CD4-positive, CD25-positive, alpha-beta regulatory T cell (primary cell): ENCODE results near the gene USH1G. TPM values are rescaled to one million over a fixed set of nuclear protein-coding genes. Genes with fewer than 3 reads are reported as not detected.

Source experiments
- ATAC-seq, 2 donors: fragments of 150-1000 bp; cut with Tn5 transposase; one replicate each; pipeline ENCODE4 v1.10.0; 2021; ENCODE audit warnings: low read depth in 2 of 2, moderate number of reproducible peaks in 2 of 2, moderate library complexity in 1 of 2
- DNase-seq, 3 donors: peaks; one replicate each; pipeline versions ENCODE4 v3.0.0 to v3.0.0-alpha.2; 2012 to 2022; ENCODE audit warnings: mixed read lengths in 1 of 3
- H3K27ac ChIP-seq: one replicate; pipeline ENCODE4 v1.7.0; 2013; ENCODE audit warnings: mild to moderate bottlenecking, low read length; ENCODE audit not compliant: insufficient read depth, poor library complexity, severe bottlenecking
- H3K27me3 ChIP-seq: one replicate; pipeline ENCODE4 v1.7.0; 2013; ENCODE audit warnings: low read length; ENCODE audit not compliant: control insufficient read depth, insufficient read depth
- H3K36me3 ChIP-seq: one replicate; pipeline ENCODE4 v1.7.0; 2013; ENCODE audit warnings: mild to moderate bottlenecking, low read length, moderate library complexity; ENCODE audit not compliant: control insufficient read depth, insufficient read depth
- H3K4me1 ChIP-seq: 2 replicates; pipeline ENCODE4 v1.7.0; 2013; ENCODE audit warnings: mild to moderate bottlenecking, low read length; ENCODE audit not compliant: insufficient read depth, control insufficient read depth, poor library complexity, severe bottlenecking
- H3K4me3 ChIP-seq: one replicate; pipeline ENCODE4 v1.7.0; 2013; ENCODE audit warnings: low read depth, mild to moderate bottlenecking, low read length, moderate library complexity
- H3K9me3 ChIP-seq, 2 experiments: 1 replicate in 1 of 2; 2 replicates in 1 of 2; pipeline ENCODE4 v1.7.0; 2013; ENCODE audit warnings: low read length in 2 of 2, mild to moderate bottlenecking in 1 of 2, moderate library complexity in 1 of 2; ENCODE audit not compliant: control insufficient read depth in 2 of 2
- H3K27ac Mint-ChIP-seq, 3 donors: one replicate each; pipeline ENCODE4 v1.8.0; 2020 to 2022; ENCODE audit warnings: mild to moderate bottlenecking in 3 of 3, mixed read lengths in 3 of 3, moderate library complexity in 2 of 3
- H3K27me3 Mint-ChIP-seq: one replicate; pipeline ENCODE4 v1.8.0; 2022; ENCODE audit warnings: mild to moderate bottlenecking, mixed read lengths
- H3K36me3 Mint-ChIP-seq: one replicate; pipeline ENCODE4 v1.8.0; 2020; ENCODE audit warnings: mixed read lengths
- H3K4me1 Mint-ChIP-seq, 4 donors: one replicate each; pipeline ENCODE4 v1.8.0; 2020 to 2022; ENCODE audit warnings: mixed read lengths in 4 of 4, mild to moderate bottlenecking in 1 of 4
- H3K4me3 Mint-ChIP-seq, 4 donors: one replicate each; pipeline ENCODE4 v1.8.0; 2020 to 2022; ENCODE audit warnings: mild to moderate bottlenecking in 4 of 4, mixed read lengths in 4 of 4, moderate library complexity in 3 of 4
- H3K9me3 Mint-ChIP-seq, 7 donors: one replicate each; pipeline ENCODE4 v1.8.0; 2020 to 2022; ENCODE audit warnings: mixed read lengths in 7 of 7, mild to moderate bottlenecking in 3 of 7, moderate library complexity in 2 of 7
- polyA plus RNA-seq, 4 donors: library from polyadenylated mRNA; unstranded; fragments of 300-500 nt; fragmentation: Illumina TruSeq; gene quantifications; one replicate each; pipeline ENCODE4 v1.2.3, GENCODE V29; 2021
- total RNA-seq: library from RNA; stranded (reverse); gene quantifications from one replicate; pipeline ENCODE4 v1.2.3, GENCODE V29; 2022

Gene USH1G
- total and polyA plus RNA-seq, 5 donors from 2014 or later: not detected

GRCh38 chr17:74878658-74879057, 44.4 kb downstream of the USH1G start:
- no peak overlapping the region for H3K27ac ChIP-seq
- H3K9me3 Mint-ChIP-seq: no peaks in the 10 kb centered on the region
- no peak overlapping the region for H3K4me3 Mint-ChIP-seq
- no peaks in the 10 kb centered on the region for H3K27me3 ChIP-seq
- H3K9me3 ChIP-seq: no peaks in the 10 kb centered on the region
- no peak for ATAC-seq
- H3K4me3 ChIP-seq: no peak overlapping the region
- no peaks in the 10 kb centered on the region for H3K36me3 Mint-ChIP-seq
- H3K27me3 Mint-ChIP-seq: peaks cover 16% of the 10 kb centered on the region
- peaks cover 3 to 5% (median 4%) of the 10 kb centered on the region in 4 donors for H3K4me1 Mint-ChIP-seq
- DNase-seq: no peak
- peaks cover 3% of the 10 kb centered on the region for H3K4me1 ChIP-seq
- H3K36me3 ChIP-seq: no peaks in the 10 kb centered on the region
- no peak overlapping the region for H3K27ac Mint-ChIP-seq

GRCh38 chr17:74877592-74878548, 45.2 kb downstream of the USH1G start:
- Histone ChIP-seq H3K27ac (no peak overlapping the region), H3K9me3 (no peaks in the 10 kb centered on the region), H3K4me3 (no peak overlapping the region), H3K36me3 (no peaks in the 10 kb centered on the region), H3K27me3 (no peaks in the 10 kb centered on the region), H3K4me1 (peaks cover 7% of the 10 kb centered on the region)
- H3K27me3 Mint-ChIP-seq: peaks cover 18% of the 10 kb centered on the region
- no peak overlapping the region for H3K4me3 Mint-ChIP-seq
- ATAC-seq (no peak), DNase-seq (no peak)
- H3K9me3 Mint-ChIP-seq: no peaks in the 10 kb centered on the region
- peaks cover 3 to 11% (median 7%) of the 10 kb centered on the region in 4 donors for H3K4me1 Mint-ChIP-seq
- no peaks in the 10 kb centered on the region for H3K36me3 Mint-ChIP-seq
- no peak overlapping the region for H3K27ac Mint-ChIP-seq

DNA sequence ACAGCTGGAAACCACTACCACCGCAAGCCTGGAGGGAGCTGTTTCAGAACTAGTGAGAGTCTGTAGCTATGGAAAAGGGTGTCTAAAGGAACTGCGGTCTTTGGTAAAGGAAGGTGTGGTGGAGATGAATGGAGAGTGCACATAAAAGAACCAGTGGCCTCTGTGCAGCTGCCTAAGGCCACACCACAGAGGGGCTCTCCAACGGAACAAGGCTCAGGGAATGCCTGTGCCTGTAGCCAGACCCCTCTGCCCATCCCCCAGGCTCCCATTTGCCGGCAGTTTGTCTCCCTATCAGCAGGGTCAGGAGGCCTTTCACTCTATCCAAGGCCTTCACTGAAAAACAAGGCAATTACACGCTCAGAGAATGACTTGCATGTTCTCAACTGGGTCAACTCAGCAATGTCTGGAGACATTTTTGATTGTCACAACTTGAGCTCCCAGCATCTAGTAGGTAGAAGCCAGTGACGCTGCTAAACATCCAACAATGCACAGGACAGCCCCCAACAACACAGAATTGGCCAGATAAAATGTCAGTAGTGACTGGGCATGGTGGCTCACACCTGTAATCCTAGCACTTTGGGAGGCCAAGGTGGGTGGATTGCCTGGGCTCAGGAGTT, 47.0 kb downstream of the USH1G start:
- no peak overlapping the region for H3K4me3 ChIP-seq
- peaks cover 23% of the 10 kb centered on the region for H3K4me1 ChIP-seq
- H3K9me3 ChIP-seq: no peaks in the 10 kb centered on the region
- Mint-ChIP-seq H3K4me1 (peaks cover 4 to 25% (median 16%) of the 10 kb centered on the region in 4 donors), H3K27me3 (peaks cover 10% of the 10 kb centered on the region), H3K9me3 (no peaks in the 10 kb centered on the region), H3K27ac (no peak overlapping the region), H3K4me3 (peak overlapping the region in 1 of 4 donors; percentile 0), H3K36me3 (no peaks in the 10 kb centered on the region)
- ATAC-seq: no peak
- H3K36me3 ChIP-seq: no peaks in the 10 kb centered on the region
- DNase-seq: no peak
- H3K27ac ChIP-seq: no peak overlapping the region
- no peaks in the 10 kb centered on the region for H3K27me3 ChIP-seq

DNA sequence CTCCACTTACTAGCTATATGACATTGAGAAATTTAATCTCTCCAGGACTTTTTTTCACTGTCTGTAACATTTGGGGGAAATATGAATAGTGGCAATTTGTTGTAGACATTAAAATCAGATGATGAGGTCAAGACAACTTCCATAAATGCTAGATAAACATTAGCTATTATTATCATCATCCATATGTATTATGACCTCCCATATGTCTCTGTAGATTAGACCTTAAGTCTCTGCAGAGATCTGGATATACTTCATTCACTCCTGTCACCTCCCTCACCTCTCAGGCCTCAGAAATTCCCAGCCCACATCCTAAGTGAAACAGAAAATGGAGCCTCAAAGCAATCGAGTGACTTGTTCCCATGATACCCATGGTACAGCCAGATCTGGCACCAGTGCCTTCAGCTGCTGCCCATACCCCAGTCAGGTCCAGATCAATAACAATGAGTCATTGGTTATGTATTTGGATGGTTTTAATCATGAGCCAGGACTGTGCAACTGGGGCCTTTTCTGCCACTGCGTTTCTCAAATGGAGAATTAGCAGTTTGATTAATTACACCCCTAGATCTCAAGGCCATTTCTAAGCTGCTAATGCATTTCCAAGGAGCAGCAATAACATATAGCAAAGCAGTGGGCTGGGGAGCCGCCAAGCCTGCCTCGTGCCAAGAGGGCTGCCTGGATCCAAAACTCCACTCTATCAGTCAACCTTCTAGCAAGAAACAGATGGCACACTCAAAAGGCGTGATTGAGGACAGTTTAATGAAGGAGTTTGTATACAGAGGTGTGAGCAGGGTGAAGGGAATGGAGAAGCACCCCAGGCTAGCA, 47.7 kb downstream of the USH1G start:
- no peak for ATAC-seq
- no peak overlapping the region for H3K27ac ChIP-seq
- Mint-ChIP-seq H3K4me1 (peaks cover 4 to 26% (median 16%) of the 10 kb centered on the region in 4 donors), H3K9me3 (no peaks in the 10 kb centered on the region), H3K27ac (peak overlapping the region in 1 of 3 donors; percentile 71), H3K27me3 (peaks cover 10% of the 10 kb centered on the region), H3K36me3 (no peaks in the 10 kb centered on the region), H3K4me3 (peak overlapping the region in 2 of 4 donors; percentile 0 to 77)
- H3K27me3 ChIP-seq: no peaks in the 10 kb centered on the region
- H3K36me3 ChIP-seq: no peaks in the 10 kb centered on the region
- no peak overlapping the region for H3K4me3 ChIP-seq
- DNase-seq: no peak
- peaks cover 24% of the 10 kb centered on the region for H3K4me1 ChIP-seq
- no peaks in the 10 kb centered on the region for H3K9me3 ChIP-seq

DNA sequence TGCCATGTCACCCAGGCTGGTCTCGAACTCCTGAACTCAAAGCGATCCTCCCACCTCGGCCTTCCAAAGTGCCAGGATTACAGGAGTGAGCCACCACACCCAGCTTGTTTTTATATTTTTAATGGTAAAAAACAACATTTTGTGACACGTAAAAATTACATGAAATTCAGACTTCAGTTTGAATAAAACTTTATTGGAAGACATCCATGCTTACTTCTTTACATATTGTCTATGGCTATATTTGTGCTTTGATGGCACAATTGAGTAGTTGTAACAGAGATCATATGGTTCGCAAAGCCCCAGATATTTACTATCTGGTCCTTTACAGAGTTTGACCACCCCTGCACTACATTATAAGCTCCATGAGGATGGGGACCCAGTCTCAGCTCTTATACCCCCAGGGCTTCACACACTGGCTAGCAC, 48.4 kb downstream of the USH1G start:
- no peaks in the 10 kb centered on the region for H3K36me3 Mint-ChIP-seq
- H3K4me1 Mint-ChIP-seq: peaks cover 4 to 27% (median 17%) of the 10 kb centered on the region in 4 donors
- Histone ChIP-seq H3K27ac (no peak overlapping the region), H3K4me1 (peaks cover 24% of the 10 kb centered on the region), H3K4me3 (no peak overlapping the region), H3K36me3 (no peaks in the 10 kb centered on the region), H3K9me3 (no peaks in the 10 kb centered on the region), H3K27me3 (no peaks in the 10 kb centered on the region)
- H3K4me3 Mint-ChIP-seq: peak overlapping the region in 2 of 4 donors; percentile 0 to 77
- H3K9me3 Mint-ChIP-seq: no peaks in the 10 kb centered on the region
- no peak for ATAC-seq
- H3K27ac Mint-ChIP-seq: no peak overlapping the region
- DNase-seq: no peak
- H3K27me3 Mint-ChIP-seq: peaks cover 10% of the 10 kb centered on the region

- Mint-ChIP-seq H3K27me3 (peaks cover 10% of the 10 kb centered on the region), H3K27ac (peak overlapping the region; percentile 97 to 99 (median 98)), H3K36me3 (no peaks in the 10 kb centered on the region), H3K4me1 (peaks cover 4 to 30% (median 18%) of the 10 kb centered on the region in 4 donors), H3K4me3 (peak overlapping the region; percentile 90 to 99 (median 97)), H3K9me3 (no peaks in the 10 kb centered on the region)
- peak in 2 of 3 donors; percentile 5 to 17 for DNase-seq
- Histone ChIP-seq H3K4me3 (peak overlapping the region; percentile 84), H3K27ac (peak overlapping the region; percentile 92), H3K27me3 (no peaks in the 10 kb centered on the region), H3K4me1 (peaks cover 24% of the 10 kb centered on the region), H3K9me3 (no peaks in the 10 kb centered on the region), H3K36me3 (no peaks in the 10 kb centered on the region)
- ATAC-seq: no peak
Measured at GRCh38 chr17:74873874-74874614, 49.0 kb downstream of the USH1G start.
